GM18499 (cell line): ENCODE measurements around the gene SMURF1.

ENCODE experiments used
- ATAC-seq: cut with Tn5 transposase; IDR thresholded peaks from one replicate; pipeline ENCODE4 v1.9.1; 2021; ENCODE audit warnings: moderate number of reproducible peaks; ENCODE audit not compliant: insufficient read depth, unreplicated experiment

SMURF1 gene

GRCh38 chr7:99011706-99012404, 132.1 kb downstream of the SMURF1 start:
- no peak for ATAC-seq

GRCh38 chr7:99011341-99011705, 132.6 kb downstream of the SMURF1 start:
- ATAC-seq = no peak

GRCh38 chr7:99010281-99010680, 133.6 kb downstream of the SMURF1 start:
- ATAC-seq = no peak

- ATAC-seq = no peak
Measured at GRCh38 chr7:99008921-99009530, 134.9 kb downstream of the SMURF1 start.

DNA sequence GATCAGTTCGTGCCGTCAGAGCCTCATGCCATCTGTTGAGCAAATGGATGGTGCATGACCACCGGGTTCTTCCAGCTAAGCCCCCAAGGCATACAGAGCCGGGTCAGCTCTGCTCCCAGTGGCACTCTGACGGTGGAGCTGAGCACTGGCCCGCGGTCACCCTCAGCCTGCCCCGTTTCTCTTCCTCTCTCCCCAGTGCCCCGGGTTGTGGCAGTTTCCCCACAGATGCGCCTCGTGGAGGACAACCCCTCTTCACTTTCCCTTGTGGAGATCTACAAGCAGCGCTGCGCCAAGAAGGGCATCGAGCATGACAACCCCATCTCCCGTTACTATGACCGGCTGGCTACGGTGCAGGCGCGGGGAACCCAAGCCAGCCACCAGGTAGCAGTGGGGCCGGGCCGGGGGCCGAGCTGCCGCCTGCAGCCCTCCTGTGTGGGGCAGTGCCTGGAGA, 135.7 kb downstream of the SMURF1 start:
- ATAC-seq = no peak

- no peak for ATAC-seq
Measured at GRCh38 chr7:99006739-99007424, 137.0 kb downstream of the SMURF1 start.

- no peak for ATAC-seq
Measured at GRCh38 chr7:99005776-99006175, 138.1 kb downstream of the SMURF1 start.

- no peak for ATAC-seq
Measured at GRCh38 chr7:99004781-99005500, 139.0 kb downstream of the SMURF1 start.

GRCh38 chr7:99004216-99004615, 139.7 kb downstream of the SMURF1 start:
- ATAC-seq = no peak

- no peak for ATAC-seq
Measured at GRCh38 chr7:99003419-99003818, 140.5 kb downstream of the SMURF1 start.

DNA sequence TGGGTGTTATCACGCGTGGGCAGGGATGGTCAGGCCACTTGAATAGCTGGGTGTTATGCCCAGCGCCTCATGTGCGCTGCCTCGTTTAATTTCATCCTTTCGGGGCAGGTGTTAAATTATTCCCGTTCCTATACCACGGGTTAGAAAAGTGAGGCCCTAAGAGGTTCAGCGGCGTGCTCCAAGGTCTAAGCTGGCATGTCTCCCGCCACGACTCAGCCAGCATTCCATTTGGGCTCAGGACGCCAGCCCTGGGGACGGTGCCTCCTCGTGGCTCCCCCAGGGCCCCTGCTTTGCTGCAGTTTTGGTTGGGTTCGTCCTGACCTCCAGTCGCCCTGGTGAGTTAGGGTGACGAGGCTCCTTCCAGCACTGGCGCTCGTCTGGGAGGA, 141.1 kb downstream of the SMURF1 start:
- no peak for ATAC-seq

DNA sequence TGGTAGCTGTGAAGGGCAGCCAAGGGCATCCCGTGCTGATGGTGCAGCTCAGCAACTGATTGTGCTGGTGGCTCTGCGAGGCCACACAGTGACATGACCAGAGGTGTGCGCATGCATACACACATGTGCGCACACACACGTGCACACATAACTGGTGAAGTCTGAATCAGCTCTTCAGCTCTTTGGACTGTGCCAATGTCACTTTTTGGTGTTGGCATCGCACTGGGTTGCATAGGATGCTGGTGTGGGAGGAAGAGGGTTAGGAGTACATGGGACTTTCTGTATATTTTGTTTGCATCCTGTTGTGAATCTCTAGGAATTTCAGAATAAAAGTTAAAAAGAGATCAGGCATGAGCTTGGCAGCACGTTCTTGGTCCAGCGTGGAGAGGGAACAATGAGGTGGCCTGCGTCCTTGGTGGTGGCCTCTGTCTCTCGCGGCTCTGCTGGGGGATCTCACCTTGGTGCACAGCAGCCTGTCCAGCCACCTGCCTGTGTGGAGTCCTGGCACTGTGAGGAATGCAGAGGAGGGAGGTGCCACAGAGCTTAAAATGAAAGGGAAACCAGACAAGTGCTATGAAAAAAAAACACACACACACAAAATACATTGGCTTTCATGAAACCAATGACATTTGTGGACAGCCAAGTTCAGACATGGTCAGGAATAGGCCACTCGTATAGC, 141.6 kb downstream of the SMURF1 start:
- ATAC-seq = no peak

DNA sequence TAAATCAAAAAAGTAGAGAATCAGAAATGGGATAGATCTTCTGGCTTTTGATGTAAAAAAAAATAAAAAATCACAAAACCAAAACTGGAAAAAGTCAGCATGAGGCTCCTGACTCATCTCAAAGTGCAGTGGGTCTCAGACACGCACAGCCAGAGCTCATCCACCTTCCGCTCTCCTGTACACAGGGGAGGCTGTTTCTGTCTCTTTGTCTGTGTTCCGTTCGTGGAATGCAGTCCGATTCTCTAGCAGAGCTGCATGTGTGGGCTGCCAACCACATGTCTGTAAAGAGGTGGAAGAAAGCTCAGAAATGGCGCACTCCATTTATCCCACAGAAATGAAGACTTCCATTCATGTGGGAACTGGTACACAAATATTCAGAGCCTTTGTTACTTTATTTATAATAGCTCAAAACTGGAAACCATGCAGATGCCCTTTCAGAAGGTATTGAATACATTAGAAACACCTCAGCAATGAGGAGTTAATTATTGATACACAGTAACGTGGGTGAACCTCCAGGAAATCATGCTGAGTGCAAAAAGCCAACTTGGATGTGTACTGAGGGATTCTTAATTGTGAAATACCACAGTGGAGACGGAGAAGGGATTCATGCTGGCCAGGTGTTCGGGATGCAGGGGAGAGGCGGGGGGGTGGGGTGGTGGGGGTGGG, 142.3 kb downstream of the SMURF1 start:
- no peak for ATAC-seq

DNA sequence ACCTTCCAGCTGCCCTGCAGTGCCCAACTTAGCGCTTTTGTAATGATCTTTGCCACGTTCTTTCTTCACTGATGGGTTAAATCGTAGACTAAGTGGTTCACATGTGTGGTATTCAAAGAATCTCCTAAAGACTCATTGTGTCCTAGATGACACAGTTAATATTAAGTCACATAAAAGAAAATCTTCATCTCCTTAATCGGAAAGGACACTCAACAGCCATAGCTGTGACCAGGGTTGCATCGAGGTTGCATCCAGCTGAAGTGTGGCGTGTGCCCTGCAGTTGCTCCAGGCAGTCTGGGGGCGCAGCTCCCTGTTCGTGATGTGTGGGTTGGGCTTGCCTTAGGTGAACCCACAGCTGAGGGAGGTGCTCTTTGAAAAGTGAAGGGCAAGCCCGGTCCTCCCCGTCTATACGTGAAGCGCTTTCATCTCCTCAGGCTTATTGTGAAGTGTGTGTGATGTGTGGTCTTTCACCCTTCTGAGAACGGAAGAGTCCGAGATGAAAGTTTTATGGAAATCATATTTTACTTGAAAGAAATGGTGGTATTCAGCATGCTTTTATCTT, 142.9 kb downstream of the SMURF1 start:
- ATAC-seq = no peak

DNA sequence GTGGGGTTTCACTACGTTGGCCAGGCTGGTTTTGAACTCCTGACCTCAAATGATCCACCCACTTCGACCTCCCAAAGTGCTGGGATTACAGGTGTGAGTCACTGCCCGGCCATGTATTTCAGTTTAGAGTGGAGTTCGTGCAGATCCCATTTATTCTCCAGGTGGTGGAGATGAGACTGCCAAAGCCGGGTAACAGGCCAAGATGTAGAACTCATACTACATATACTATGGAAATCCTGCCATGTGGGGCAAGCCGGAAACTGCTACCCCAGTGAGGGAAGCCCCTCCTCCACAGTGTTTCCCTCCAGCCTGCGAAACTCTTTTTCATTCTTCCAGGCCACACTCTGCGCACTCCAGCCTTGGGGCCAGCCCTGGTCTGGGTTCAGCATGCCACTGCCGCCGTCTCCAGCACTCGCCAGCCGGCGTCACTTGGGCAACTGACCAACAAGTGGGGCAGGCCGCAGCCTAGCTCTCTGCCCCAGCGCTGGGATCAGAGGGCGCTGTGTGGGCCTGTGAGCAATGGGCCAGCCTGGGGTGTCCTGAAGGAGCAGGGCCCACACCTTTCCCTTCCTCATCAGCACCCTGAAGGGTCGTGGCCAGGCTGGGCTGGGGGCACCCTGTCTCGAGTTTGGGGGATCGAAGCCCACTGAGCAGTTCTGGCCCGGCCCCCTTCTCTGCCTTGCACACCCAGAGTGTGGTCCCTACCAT, 143.6 kb downstream of the SMURF1 start:
- ATAC-seq = no peak

- ATAC-seq = no peak
Measured at GRCh38 chr7:98998821-98999725, 144.8 kb downstream of the SMURF1 start.

- ATAC-seq = no peak
Measured at GRCh38 chr7:98997846-98998245, 146.1 kb downstream of the SMURF1 start.

DNA sequence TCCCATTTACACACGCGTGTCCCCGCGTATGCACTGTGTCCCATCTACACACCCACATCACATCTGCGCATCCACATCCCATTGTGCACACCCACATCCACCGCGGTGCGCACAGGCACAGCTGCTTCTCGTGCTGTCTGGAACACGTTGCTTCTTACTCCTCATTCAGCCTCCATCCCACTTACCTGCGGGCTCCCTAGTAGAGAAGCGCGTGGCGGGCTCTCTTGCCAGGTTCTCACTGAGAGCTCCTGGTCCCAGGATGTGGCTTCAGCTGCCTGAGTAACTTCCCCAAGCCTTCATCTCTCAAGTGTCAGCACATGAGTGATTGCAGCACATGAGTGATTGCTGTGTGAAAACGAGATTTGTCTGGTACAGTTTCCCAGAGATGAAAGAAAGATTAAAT, 147.8 kb downstream of the SMURF1 start:
- ATAC-seq = no peak
